Heart left ventricle (tissue), 16 donors: ENCODE data around the gene IL1R2. TPM values are rescaled to one million over a fixed set of nuclear protein-coding genes. Genes with fewer than 3 reads are reported as not detected.
"Not testable (repeated sequence)": the region's sequence is repeated elsewhere in the genome, so short reads cannot be mapped to it uniquely, and the experiment has no call there.

Source experiments
- ATAC-seq, 4 donors: fragments of 200-7000 bp; cut with Tn5 transposase; one replicate each; pipeline ENCODE4 v1.9.1; 2020 to 2022; ENCODE audit warnings: moderate library complexity in 4 of 4, mild to moderate bottlenecking in 3 of 4, moderate number of reproducible peaks in 1 of 4
- DNase-seq, 5 donors: peaks; one replicate each; pipeline ENCODE4 v3.0.0-alpha.2; 2020
- H3K27ac ChIP-seq, 12 donors: fragments of 200-600 bp; sonication (generic) in 4 of 12; one replicate each; pipeline versions ENCODE4 v1.5.0 to v1.8.0; 2016 to 2022; ENCODE audit warnings: mild to moderate bottlenecking in 2 of 12
- H3K27me3 ChIP-seq, 9 donors: fragments of 200-600 bp; sonication (generic) in 2 of 9; one replicate each; pipeline versions ENCODE4 v1.5.1 to v1.8.0; 2016 to 2022; ENCODE audit warnings: mild to moderate bottlenecking in 3 of 9
- H3K36me3 ChIP-seq, 9 donors: fragments of 200-600 bp; sonication (generic) in 2 of 9; one replicate each; pipeline versions ENCODE4 v1.5.0 to v1.8.0; 2018 to 2022; ENCODE audit warnings: mild to moderate bottlenecking in 2 of 9
- H3K4me1 ChIP-seq, 12 donors: fragments of 200-600 bp; sonication (generic) in 4 of 12; one replicate each; pipeline versions ENCODE4 v1.5.0 to v1.8.0; 2016 to 2022; ENCODE audit warnings: mild to moderate bottlenecking in 3 of 12
- H3K4me3 ChIP-seq, 12 donors: fragments of 200-600 bp; sonication (generic) in 4 of 12; one replicate each; pipeline versions ENCODE4 v1.5.0 to v1.8.0; 2017 to 2022; ENCODE audit warnings: mild to moderate bottlenecking in 9 of 12, moderate library complexity in 4 of 12
- H3K9me3 ChIP-seq, 12 donors: fragments of 200-600 bp; sonication (generic) in 4 of 12; one replicate each; pipeline versions ENCODE4 v1.5.0 to v1.8.0; 2016 to 2022; ENCODE audit warnings: mild to moderate bottlenecking in 1 of 12
- CTCF ChIP-seq, 12 donors: fragments of 200-600 bp; sonication (generic) in 4 of 12; IDR thresholded peaks; one replicate each; pipeline versions ENCODE4 v1.5.0 to v1.8.0; 2018 to 2022; ENCODE audit warnings: antibody characterized with exemption in 12 of 12, mild to moderate bottlenecking in 5 of 12
- POLR2A ChIP-seq, 2 donors: fragments of 450-650 bp; IDR thresholded peaks; one replicate each; pipeline ENCODE4 v1.6.1; 2017; ENCODE audit warnings: antibody characterized with exemption in 2 of 2, mild to moderate bottlenecking in 2 of 2, moderate library complexity in 2 of 2
- WGBS, 4 donors: extraction: QIAGEN DNeasy Blood & Tissue Kit in 2 of 4; methylation state at CpG; one replicate each; pipeline versions ENCODE4 v1.1.5 to v1.1.7; 2013 to 2018; 5-methylcytosine and 5-hydroxymethylcytosine counted together
- intact Hi-C, 10 donors: fragments of 100-400 bp; cut with DNase I; formaldehyde crosslinking; loops; one replicate each; pipeline versions ENCODE4 v1.11.1 to v1.14.2; 2022
- polyA plus RNA-seq, 2 donors: library from polyadenylated mRNA; stranded (reverse); fragments of 200-250 nt; gene quantifications; one replicate each; pipeline ENCODE4 v1.2.3, GENCODE V29; 2013
- total RNA-seq, 9 donors: library from RNA; depleted of rRNA in 2 of 9; stranded (reverse); fragments of >200 nt in 2 of 9; fragmentation: NEBNext Ultra II Directional in 3 of 9; extraction: Animal tissue kit (Norgen Biotek cat#: 25700) in 3 of 9; gene quantifications; one replicate each; pipeline versions ENCODE4 v1.1.0 to v1.2.4, GENCODE V29; 2016 to 2023
- donor health status: ischemic (EF 13 %, LVEDD 7.1; RV severe dilation, severe dysfunction).
- donor health status: healthy with polysubstance abuse.
- donor health status: DM: no; HTN: yes; CAD: no.
- donor health status: DM: no; HTN: no; CAD: no.
- donor health status: ischemic (EF 25% LVEDD 6.9; RV normal size, moderate dysfunction).
- donor health status: ischemic (EF 25% LVEDD 5.7; RV mildly dilated, moderate dysfunction).
- donor health status: healthy.
- donor health status: DM: yes; HTN: yes; CAD: no.
- donor health status: ischemic (EF 35%, LVEDD 5.7; RV mildly dilated, moderate dysfunction).
- donor health status: nonischemic (EF 11% LVEDD 7.7; RV severe dilation, severe dysfunction).
- donor health status: DM: yes; HTN: yes; CAD: no.
- donor health status: PGD.
- donor health status: ischemic (EF 29% LVEDD 5.4; RV normal size, mild dysfunction).
- donor health status: nonischemic (EF 23%, LVEDD 6.1; RV moderate dilation, normal function).

IL1R2 gene
- total and polyA plus RNA-seq, 11 donors: 0.77 to 8.0 (median 2.1) TPM; not detected in 3

- TF ChIP-seq POLR2A (IDR thresholded peaks at IDR 0.05) (no peak), CTCF (IDR thresholded peaks at IDR 0.05) (no peak)
- no peak for DNase-seq
- Histone ChIP-seq H3K4me3 (peak overlapping the region in 2 of 12 donors; percentile 11), H3K9me3 (no peaks in the 10 kb centered on the region), H3K36me3 (no peaks in the 10 kb centered on the region), H3K27me3 (no peaks in the 10 kb centered on the region), H3K4me1 (peaks cover 0 to 84% (median 57%) of the 10 kb centered on the region in 12 donors), H3K27ac (peak overlapping the region; percentile 77 to 97 (median 90))
- 67 to 74% (median 71%) methylated on average over 17 of the region's 17 CpGs for WGBS, 4 donors
- intact Hi-C loops: loop anchor here in 7 of 10 donors (1.0 to 5.0 kb wide), 4 partner anchors 38 to 172 kb away; partner anchors contain the start of gene IL1R1 (in 2 of the 7)
- ATAC-seq: peak in 3 of 4 donors; percentile 13 to 26 (median 22)
Measured at GRCh38 chr2:102064679-102065674, 73.2 kb downstream of the IL1R2 start.

- Histone ChIP-seq H3K27ac (peak overlapping the region in 6 of 12 donors; percentile 88 to 96 (median 92)), H3K9me3 (no peaks in the 10 kb centered on the region), H3K36me3 (no peaks in the 10 kb centered on the region), H3K4me1 (peaks cover 0 to 84% (median 59%) of the 10 kb centered on the region in 12 donors), H3K4me3 (no peak overlapping the region), H3K27me3 (no peaks in the 10 kb centered on the region)
- intact Hi-C loops: loop anchor here in 2 of 10 donors (5.0 kb wide), 1 partner anchor 43 kb away; no protein-coding TSS in a partner anchor
- DNase-seq: peak in 1 of 5 donors; percentile 60
- ATAC-seq: no peak
- no peak for TF ChIP-seq POLR2A (IDR thresholded peaks at IDR 0.05)
- no peak for TF ChIP-seq CTCF (IDR thresholded peaks at IDR 0.05)
- WGBS, 4 donors: 86 to 95% (median 91%) methylated on average over 10 to 12 of the region's 12 CpGs
Measured at GRCh38 chr2:102065675-102066252, 74.0 kb downstream of the IL1R2 start.

- ATAC-seq: no peak
- peak overlapping the region in 2 of 12 donors; percentile 91 to 96 for H3K27ac ChIP-seq
- intact Hi-C loops: loop anchor here in 2 of 10 donors (5.0 kb wide), 1 partner anchor 44 kb away; no protein-coding TSS in a partner anchor
Measured at GRCh38 chr2:102066554-102066953, 74.8 kb downstream of the IL1R2 start.

GRCh38 chr2:102068126-102068525, 76.4 kb downstream of the IL1R2 start:
- not testable (repeated sequence) for H3K4me3 ChIP-seq, DNase-seq, H3K9me3 ChIP-seq, H3K27ac ChIP-seq, ATAC-seq, H3K36me3 ChIP-seq, H3K27me3 ChIP-seq
- H3K4me1 ChIP-seq: peaks cover 0 to 62% (median 46%) of the 10 kb centered on the region in 12 donors
- intact Hi-C loops: loop anchor here in 2 of 10 donors (5.0 kb wide), 1 partner anchor 46 kb away; no protein-coding TSS in a partner anchor

More at GRCh38 chr2:102066554-102066953, 74.8 kb downstream of the IL1R2 start:
- Histone ChIP-seq H3K4me1 (peaks cover 0 to 76% (median 58%) of the 10 kb centered on the region in 12 donors), H3K4me3 (no peak overlapping the region), H3K9me3 (no peaks in the 10 kb centered on the region), H3K36me3 (no peaks in the 10 kb centered on the region), H3K27me3 (no peaks in the 10 kb centered on the region)
- no peak for DNase-seq
- TF ChIP-seq CTCF (IDR thresholded peaks at IDR 0.05) (no peak), POLR2A (IDR thresholded peaks at IDR 0.05) (no peak)
- WGBS, 4 donors: 34 to 82% (median 49%) methylated on average over 6 of the region's 6 CpGs
